Small intestine (tissue), 16 donors: Measurements from ENCODE around the gene TMIGD1. TPM values are rescaled to one million over a fixed set of nuclear protein-coding genes. Genes with fewer than 3 reads are reported as not detected.

Experiments
- DNase-seq, 2 donors: peaks; one replicate each; pipeline versions ENCODE4 v3.0.0 to v3.0.0-alpha.2; 2013
- FAIRE-seq: peaks from 2 replicates; lab custom pipeline; 2012; peaks lifted over from hg19 to GRCh38; lab: Jason Lieb, UNC
- H3K27ac ChIP-seq, 3 donors: one replicate each; pipeline ENCODE4 v1.5.1; 2013; ENCODE audit warnings: low read length in 2 of 3, mild to moderate bottlenecking in 2 of 3, control low read depth in 1 of 3, inconsistent platforms in 1 of 3, low read depth in 1 of 3, moderate library complexity in 1 of 3
- H3K27me3 ChIP-seq, 3 donors: one replicate each; pipeline ENCODE4 v1.6.1; 2013; ENCODE audit warnings: low read length in 3 of 3, inconsistent platforms in 1 of 3; ENCODE audit not compliant: control insufficient read depth in 3 of 3, insufficient read depth in 3 of 3
- H3K36me3 ChIP-seq, 3 donors: one replicate each; pipeline ENCODE4 v1.6.1; 2013; ENCODE audit warnings: low read length in 3 of 3, inconsistent platforms in 1 of 3, low read depth in 1 of 3, mild to moderate bottlenecking in 1 of 3, moderate library complexity in 1 of 3; ENCODE audit not compliant: control insufficient read depth in 3 of 3, insufficient read depth in 2 of 3
- H3K4me1 ChIP-seq, 3 donors: one replicate each; pipeline ENCODE4 v1.6.1; 2013; ENCODE audit warnings: low read length in 2 of 3, inconsistent platforms in 1 of 3, low read depth in 1 of 3, mild to moderate bottlenecking in 1 of 3, moderate library complexity in 1 of 3; ENCODE audit not compliant: control insufficient read depth in 3 of 3, insufficient read depth in 2 of 3
- H3K4me3 ChIP-seq, 3 donors: one replicate each; pipeline ENCODE4 v1.5.1; 2013; ENCODE audit warnings: low read length in 3 of 3, control low read depth in 1 of 3, inconsistent platforms in 1 of 3, low read depth in 1 of 3, mild to moderate bottlenecking in 1 of 3, moderate library complexity in 1 of 3
- H3K9me3 ChIP-seq, 2 donors: one replicate each; pipeline ENCODE4 v1.6.1; 2013; ENCODE audit warnings: low read depth in 1 of 2, low read length in 1 of 2; ENCODE audit not compliant: control insufficient read depth in 2 of 2, insufficient read depth in 1 of 2
- WGBS, 3 donors: extraction: QIAGEN DNeasy Blood & Tissue Kit; methylation state at CpG; one replicate each; pipeline ENCODE4 v1.1.7; 2013; 5-methylcytosine and 5-hydroxymethylcytosine counted together
- long read RNA-seq, 10 donors: transcript quantifications; one replicate each; lab custom pipeline, GENCODE V29; 2026
- polyA plus RNA-seq, 4 donors: library from polyadenylated mRNA; stranded (reverse) in 3 of 4; unstranded in 1 of 4; fragments of 200-250 nt in 3 of 4; fragments of 120-200 nt in 1 of 4; gene quantifications; one replicate each; pipeline versions ENCODE4 v1.2.1 to v1.2.3, GENCODE V29; 2013
- donor health status: healthy with polysubstance abuse.
- donor health status: control.
- donor health status: control.
- donor health status: Bipolar disorder and iron deficiency.
- donor health status: healthy.

TMIGD1 gene
- polyA plus RNA-seq = 100 to 1,000 TPM in 1 of 4 donors, 1 to 10 TPM in 1, under 1 TPM in 2; 0.13 to 134 (median 1.2) TPM
- long read RNA-seq, donor 1 = 0 reads
- long read RNA-seq, donor 2, partial matches to known transcripts = 0 of 1 reads
- long read RNA-seq, donor 2, other reads (novel, unspliced or antisense) = 0 of 1 reads
- long read RNA-seq, donor 3, partial matches to known transcripts = 0 of 1 reads
- long read RNA-seq, donor 3, other reads (novel, unspliced or antisense) = 0 of 1 reads
- long read RNA-seq, donor 4 = 0 reads
- long read RNA-seq, donor 5, partial matches to known transcripts = 0 of 2 reads
- long read RNA-seq, donor 5, other reads (novel, unspliced or antisense) = 0 of 2 reads
- long read RNA-seq, donor 6, partial matches to known transcripts = 0 of 1 reads
- long read RNA-seq, donor 6, other reads (novel, unspliced or antisense) = 0 of 1 reads
- long read RNA-seq, donor 7 = 0 reads
- long read RNA-seq, donor 8 = 0 reads
- long read RNA-seq, donor 9, partial matches to known transcripts = 0 of 3 reads
- long read RNA-seq, donor 9, other reads (novel, unspliced or antisense) = 0 of 3 reads
- long read RNA-seq, donor 10, partial matches to known transcripts = 6 of 8 reads
- long read RNA-seq, donor 10, other reads (novel, unspliced or antisense) = 0 of 8 reads

GRCh38 chr17:30333503-30334360, at the start of gene TMIGD1:
Gene TMIGD1, minus strand, starts transcription at chr17:30334057. Its CDS starts 1,924 bp downstream, at chr17:30332133.
- Histone ChIP-seq H3K4me3 (no peak within 1 kb of the TSS), H3K9me3 (no peaks in the 10 kb centered on the region), H3K36me3 (no peaks in the 10 kb centered on the region), H3K4me1 (peaks cover 0 to 43% (median 2%) of the 10 kb centered on the region in 3 donors), H3K27ac (peak within 1 kb of the TSS in 1 of 3 donors; percentile 91), H3K27me3 (no peaks in the 10 kb centered on the region)
- WGBS, 3 donors = 52 to 76% (median 64%) methylated on average over 9 of the region's 9 CpGs
- FAIRE-seq (no peak), DNase-seq (peak in 1 of 2 donors; percentile 63)

DNA sequence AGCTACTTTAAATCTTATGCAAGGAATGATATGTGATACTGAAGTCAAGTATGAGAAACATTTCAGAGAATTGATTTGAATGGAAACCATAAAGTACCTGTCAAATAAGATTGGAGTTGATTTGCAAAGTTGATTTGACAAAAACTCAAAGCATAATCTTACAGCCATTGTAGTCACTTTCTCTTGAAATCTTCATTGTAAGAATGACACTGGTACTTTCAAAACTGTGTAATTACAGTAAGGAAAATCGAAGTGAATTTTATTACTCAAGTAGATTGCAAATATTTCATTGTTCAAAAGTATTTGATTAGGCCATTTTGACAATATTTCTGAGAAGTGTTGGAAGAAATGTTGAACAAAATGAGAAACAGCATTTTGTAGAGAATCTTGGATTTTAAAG, 48.5 kb upstream of the TMIGD1 start:
- Histone ChIP-seq H3K36me3 (peaks cover 0 to 7% (median 5%) of the 10 kb centered on the region in 3 donors), H3K4me1 (peaks cover 0 to 12% (median 5%) of the 10 kb centered on the region in 3 donors), H3K27ac (no peak overlapping the region), H3K27me3 (no peaks in the 10 kb centered on the region), H3K4me3 (no peak overlapping the region), H3K9me3 (no peaks in the 10 kb centered on the region)
- 26 to 65% (median 43%) methylated on average over 1 of the region's 1 CpG for WGBS, 3 donors
- FAIRE-seq (no peak), DNase-seq (no peak)

- WGBS, 3 donors = 59 to 75% (median 70%) methylated on average over 2 of the region's 2 CpGs
- Histone ChIP-seq H3K27me3 (no peaks in the 10 kb centered on the region), H3K36me3 (peaks cover 0 to 5% (median 4%) of the 10 kb centered on the region in 3 donors), H3K9me3 (no peaks in the 10 kb centered on the region), H3K4me3 (peak overlapping the region in 2 of 3 donors; percentile 14 to 99), H3K27ac (no peak overlapping the region), H3K4me1 (peaks cover 0 to 21% (median 9%) of the 10 kb centered on the region in 3 donors)
- FAIRE-seq (no peak), DNase-seq (no peak)
These were observed 47.4 kb upstream of the TMIGD1 start for GRCh38 chr17:30381340-30381659.

DNA sequence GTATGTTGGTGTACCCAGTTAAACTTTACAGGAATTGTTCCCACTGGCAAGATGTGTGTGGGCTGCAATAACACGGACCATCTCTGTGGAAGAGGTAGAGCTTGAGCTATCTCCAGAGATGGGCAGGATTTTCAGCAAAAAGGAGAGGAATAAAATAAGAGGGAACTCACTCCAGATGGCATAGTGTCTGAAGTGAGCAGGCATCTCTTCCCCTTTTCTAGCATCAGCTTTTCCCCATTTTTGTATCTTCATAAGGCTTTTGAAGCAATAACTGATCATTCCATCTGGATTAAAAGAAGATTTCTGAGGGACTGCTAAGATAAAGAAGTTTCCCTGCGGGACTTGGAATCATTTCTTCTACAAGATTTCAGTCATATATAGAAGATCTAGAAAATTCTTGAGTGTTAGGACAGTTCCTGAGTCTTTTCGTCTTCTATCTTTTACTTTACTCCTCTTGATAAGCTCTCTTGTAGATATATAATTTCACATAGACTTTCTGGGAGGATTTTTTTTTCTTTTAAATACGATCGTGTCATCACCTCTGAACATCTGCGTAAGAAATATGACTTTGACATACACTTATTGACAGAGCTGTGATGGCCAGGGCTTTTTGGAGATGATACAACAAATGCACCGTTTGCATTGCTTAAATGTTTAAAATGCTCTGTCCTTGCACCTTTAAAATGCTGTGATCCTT, 46.9 kb upstream of the TMIGD1 start:
- WGBS, 3 donors = 19 to 48% (median 22%) methylated on average over 7 of the region's 7 CpGs
- peak overlapping the region in 2 of 3 donors; percentile 67 to 99 for H3K4me3 ChIP-seq
- FAIRE-seq = no peak
- H3K27ac ChIP-seq = no peak overlapping the region
- no peak for DNase-seq
- H3K4me1 ChIP-seq = peaks cover 0 to 21% (median 10%) of the 10 kb centered on the region in 3 donors
- H3K36me3 ChIP-seq = peaks cover 0 to 2% (median 1%) of the 10 kb centered on the region in 3 donors
- no peaks in the 10 kb centered on the region for H3K9me3 ChIP-seq
- no peaks in the 10 kb centered on the region for H3K27me3 ChIP-seq

GRCh38 chr17:30379903-30380381, 46.1 kb upstream of the TMIGD1 start:
- FAIRE-seq (no peak), DNase-seq (peak in 1 of 2 donors; percentile 17)
- Histone ChIP-seq H3K9me3 (no peaks in the 10 kb centered on the region), H3K27me3 (no peaks in the 10 kb centered on the region), H3K36me3 (no peaks in the 10 kb centered on the region), H3K27ac (peak overlapping the region in 1 of 3 donors; percentile 90), H3K4me1 (peaks cover 0 to 21% (median 10%) of the 10 kb centered on the region in 3 donors), H3K4me3 (peak overlapping the region; percentile 67 to 99 (median 96))
- 2 to 10% (median 2%) methylated on average over 5 of the region's 5 CpGs for WGBS, 3 donors

GRCh38 chr17:30379303-30379902, 45.5 kb upstream of the TMIGD1 start:
- 0% methylated on average over 55 to 68 of the region's 68 CpGs for WGBS, 3 donors
- peaks cover 0 to 21% (median 10%) of the 10 kb centered on the region in 3 donors for H3K4me1 ChIP-seq
- H3K27ac ChIP-seq = peak overlapping the region; percentile 64 to 90 (median 83)
- H3K9me3 ChIP-seq = no peaks in the 10 kb centered on the region
- peak overlapping the region; percentile 67 to 99 (median 96) for H3K4me3 ChIP-seq
- FAIRE-seq = no peak
- no peaks in the 10 kb centered on the region for H3K27me3 ChIP-seq
- peak; percentile 38 to 39 for DNase-seq
- no peaks in the 10 kb centered on the region for H3K36me3 ChIP-seq

- Histone ChIP-seq H3K36me3 (no peaks in the 10 kb centered on the region), H3K4me3 (peak within 1 kb of the TSS; percentile 67 to 99 (median 96)), H3K9me3 (no peaks in the 10 kb centered on the region), H3K27ac (peak within 1 kb of the TSS; percentile 64 to 90 (median 83)), H3K4me1 (peaks cover 0 to 21% (median 10%) of the 10 kb centered on the region in 3 donors), H3K27me3 (no peaks in the 10 kb centered on the region)
- FAIRE-seq = no peak
- WGBS, 3 donors = 0 to 1% (median 0%) methylated on average over 49 to 59 of the region's 59 CpGs
- DNase-seq = peak; percentile 97 to 98
These were observed 45.0 kb upstream of the TMIGD1 start, which contains the start of gene CPD for GRCh38 chr17:30378825-30379302. Gene CPD, plus strand, starts transcription at chr17:30378927. Its CDS starts 54 bp downstream, at chr17:30378981.
